Liver (tissue), 9 donors: ENCODE measurements around the gene ACSL4. TPM values are rescaled to one million over a fixed set of nuclear protein-coding genes. Genes with fewer than 3 reads are reported as not detected.

ENCODE experiments used
- DNase-seq: peaks from one replicate; pipeline ENCODE4 v3.0.0-alpha.2; 2017; ENCODE audit warnings: low spot score
- H3K27ac ChIP-seq, 2 donors: one replicate each; pipeline ENCODE4 v1.7.0; 2013; ENCODE audit warnings: inconsistent platforms in 2 of 2, low read length in 2 of 2, control low read depth in 1 of 2, low read depth in 1 of 2, mild to moderate bottlenecking in 1 of 2
- H3K27me3 ChIP-seq, 4 donors: one replicate each; pipeline versions ENCODE4 v1.6.1 to v1.7.0; 2013; ENCODE audit warnings: low read length in 3 of 4, inconsistent platforms in 1 of 4, mild to moderate bottlenecking in 1 of 4, moderate library complexity in 1 of 4; ENCODE audit not compliant: control insufficient read depth in 4 of 4, insufficient read depth in 4 of 4
- H3K36me3 ChIP-seq, 4 donors: one replicate each; pipeline versions ENCODE4 v1.6.1 to v1.7.0; 2013; ENCODE audit warnings: low read length in 3 of 4, mild to moderate bottlenecking in 3 of 4, low read depth in 1 of 4, moderate library complexity in 1 of 4; ENCODE audit not compliant: control insufficient read depth in 4 of 4, insufficient read depth in 3 of 4
- H3K4me1 ChIP-seq, 4 donors: one replicate each; pipeline versions ENCODE4 v1.6.1 to v1.7.0; 2013; ENCODE audit warnings: low read length in 3 of 4, mild to moderate bottlenecking in 3 of 4, moderate library complexity in 1 of 4; ENCODE audit not compliant: control insufficient read depth in 4 of 4, insufficient read depth in 4 of 4
- H3K4me3 ChIP-seq, 3 donors: one replicate each; pipeline versions ENCODE4 v1.6.1 to v1.7.0; 2013; ENCODE audit warnings: low read length in 3 of 3, control low read depth in 1 of 3, low read depth in 1 of 3, mild to moderate bottlenecking in 1 of 3
- H3K9ac ChIP-seq, 2 donors: one replicate each; pipeline ENCODE4 v1.7.0; 2013; ENCODE audit warnings: low read length in 2 of 2, mild to moderate bottlenecking in 2 of 2, moderate library complexity in 2 of 2, control low read depth in 1 of 2, low read depth in 1 of 2
- H3K9me3 ChIP-seq, 4 donors: one replicate each; pipeline versions ENCODE4 v1.6.1 to v1.7.0; 2013; ENCODE audit warnings: low read length in 3 of 4; ENCODE audit not compliant: control insufficient read depth in 4 of 4
- EGR1 ChIP-seq, 2 donors: IDR thresholded peaks; 2 replicates each; pipeline ENCODE4 v1.6.1; 2016 to 2018; ENCODE audit warnings: antibody characterized with exemption in 2 of 2, low read depth in 2 of 2
- FOXA1 ChIP-seq: IDR thresholded peaks from 2 replicates; pipeline ENCODE4 v1.6.1; 2016; ENCODE audit warnings: antibody characterized with exemption
- FOXA2 ChIP-seq: IDR thresholded peaks from 2 replicates; pipeline ENCODE4 v1.6.1; 2016; ENCODE audit warnings: antibody characterized with exemption
- GABPA ChIP-seq, 2 donors: IDR thresholded peaks in 1 of 2; conservative IDR thresholded peaks in 1 of 2; 2 replicates each; pipeline ENCODE4 v1.6.1; 2016; ENCODE audit warnings: antibody characterized with exemption in 2 of 2, mild to moderate bottlenecking in 1 of 2, moderate library complexity in 1 of 2
- HNF4A ChIP-seq, 2 donors: conservative IDR thresholded peaks; 2 replicates each; pipeline ENCODE4 v1.6.1; 2016; ENCODE audit warnings: antibody characterized with exemption in 2 of 2, mild to moderate bottlenecking in 2 of 2
- HNF4G ChIP-seq: IDR thresholded peaks from 2 replicates; pipeline ENCODE4 v1.6.1; 2016; ENCODE audit warnings: antibody characterized with exemption
- JUND ChIP-seq, 2 donors: IDR thresholded peaks; 2 replicates each; pipeline ENCODE4 v1.6.1; 2016; ENCODE audit warnings: antibody characterized with exemption in 2 of 2
- NR2F2 ChIP-seq: IDR thresholded peaks from 2 replicates; pipeline ENCODE4 v1.6.1; 2016; ENCODE audit warnings: antibody characterized with exemption
- RAD21 ChIP-seq, 2 donors: IDR thresholded peaks; 2 replicates each; pipeline ENCODE4 v1.6.1; 2016; ENCODE audit warnings: antibody characterized with exemption in 2 of 2, mild to moderate bottlenecking in 2 of 2
- RXRA ChIP-seq, 2 donors: IDR thresholded peaks; 2 replicates each; pipeline ENCODE4 v1.6.1; 2017 to 2018; ENCODE audit warnings: antibody characterized with exemption in 2 of 2, mild to moderate bottlenecking in 1 of 2
- SP1 ChIP-seq: IDR thresholded peaks from 2 replicates; pipeline ENCODE4 v1.6.1; 2018; ENCODE audit warnings: antibody characterized with exemption, mild to moderate bottlenecking
- TAF1 ChIP-seq: conservative IDR thresholded peaks from 2 replicates; pipeline ENCODE4 v1.6.1; 2016; ENCODE audit warnings: antibody characterized with exemption, mild to moderate bottlenecking
- YY1 ChIP-seq: IDR thresholded peaks from 2 replicates; pipeline ENCODE4 v1.6.1; 2016; ENCODE audit warnings: antibody characterized with exemption, mild to moderate bottlenecking
- WGBS: extraction: QIAGEN DNeasy Blood & Tissue Kit; methylation state at CpG from one replicate; pipeline ENCODE4 v1.1.7; 2013; 5-methylcytosine and 5-hydroxymethylcytosine counted together
- polyA plus RNA-seq, 2 donors: library from polyadenylated mRNA; stranded (reverse) in 1 of 2; unstranded in 1 of 2; fragments of 200-250 nt in 1 of 2; fragments of >200 nt in 1 of 2; fragmentation: Nextera tagmentation in 1 of 2; extraction: Ambion mirVana in 1 of 2; gene quantifications; one replicate each; pipeline versions ENCODE4 v1.2.1 to v1.2.3, GENCODE V29; 2013 to 2015
- total RNA-seq, 2 donors: library from RNA; depleted of rRNA; stranded (reverse); fragments of >200 nt; gene quantifications; one replicate each; pipeline ENCODE4 v1.2.3, GENCODE V29; 2014
- TF ChIP-seq, protein P1 (sequence below): fragments of 150-350 bp; IDR thresholded peaks from 2 replicates; pipeline ENCODE4 v1.5.1; 2017; ENCODE audit warnings: improper control_type of control experiment, low read depth, low read length; ENCODE audit not compliant: missing input control
- TF ChIP-seq, protein P2 (sequence below): IDR thresholded peaks from 2 replicates; pipeline ENCODE4 v1.6.1; 2016; ENCODE audit warnings: antibody characterized with exemption
- TF ChIP-seq, protein P3 (sequence below): IDR thresholded peaks from 2 replicates; pipeline ENCODE4 v1.6.1; 2016; ENCODE audit warnings: antibody characterized with exemption, mild to moderate bottlenecking
- TF ChIP-seq, protein P4 (sequence below): IDR thresholded peaks from 2 replicates; pipeline ENCODE4 v1.6.1; 2016; ENCODE audit warnings: antibody characterized with exemption
- TF ChIP-seq, protein P5 (sequence below): IDR thresholded peaks from 2 replicates; pipeline ENCODE4 v1.6.1; 2016; ENCODE audit warnings: antibody characterized with exemption
- donor health status: healthy.
- donor health status: healthy.
- donor health status: healthy.
- donor health status: healthy.
- donor health status: healthy.

Gene ACSL4
- total and polyA plus RNA-seq, 4 donors = 5.3 to 928 (median 20.0) TPM

DNA sequence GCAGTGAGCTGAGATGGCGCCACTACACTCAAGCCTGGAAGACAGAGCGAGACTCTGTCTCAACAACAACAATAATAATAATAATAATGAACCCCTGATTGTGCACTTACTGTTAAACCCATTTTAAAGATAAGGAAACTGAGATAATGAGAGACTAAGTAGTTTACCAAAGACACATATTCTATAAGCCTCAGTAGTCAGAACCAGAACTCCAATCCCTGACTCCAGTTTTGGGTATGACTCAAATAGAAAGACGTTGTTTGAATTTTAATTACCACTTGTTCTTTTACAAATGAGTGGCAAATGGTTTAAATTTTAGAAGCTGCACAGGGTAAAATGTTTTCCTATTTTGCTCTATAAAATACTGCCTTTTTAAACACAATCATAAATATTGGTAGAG, 37.4 kb downstream of the ACSL4 start (continued):
- TF ChIP-seq, protein P1, sequence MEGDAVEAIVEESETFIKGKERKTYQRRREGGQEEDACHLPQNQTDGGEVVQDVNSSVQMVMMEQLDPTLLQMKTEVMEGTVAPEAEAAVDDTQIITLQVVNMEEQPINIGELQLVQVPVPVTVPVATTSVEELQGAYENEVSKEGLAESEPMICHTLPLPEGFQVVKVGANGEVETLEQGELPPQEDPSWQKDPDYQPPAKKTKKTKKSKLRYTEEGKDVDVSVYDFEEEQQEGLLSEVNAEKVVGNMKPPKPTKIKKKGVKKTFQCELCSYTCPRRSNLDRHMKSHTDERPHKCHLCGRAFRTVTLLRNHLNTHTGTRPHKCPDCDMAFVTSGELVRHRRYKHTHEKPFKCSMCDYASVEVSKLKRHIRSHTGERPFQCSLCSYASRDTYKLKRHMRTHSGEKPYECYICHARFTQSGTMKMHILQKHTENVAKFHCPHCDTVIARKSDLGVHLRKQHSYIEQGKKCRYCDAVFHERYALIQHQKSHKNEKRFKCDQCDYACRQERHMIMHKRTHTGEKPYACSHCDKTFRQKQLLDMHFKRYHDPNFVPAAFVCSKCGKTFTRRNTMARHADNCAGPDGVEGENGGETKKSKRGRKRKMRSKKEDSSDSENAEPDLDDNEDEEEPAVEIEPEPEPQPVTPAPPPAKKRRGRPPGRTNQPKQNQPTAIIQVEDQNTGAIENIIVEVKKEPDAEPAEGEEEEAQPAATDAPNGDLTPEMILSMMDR = no peak
- no peak for TF ChIP-seq NR2F2
- TF ChIP-seq JUND (IDR thresholded peaks at IDR 0.05) = no peak
- no peak for TF ChIP-seq HNF4A (conservative IDR thresholded peaks at IDR 0.05)

DNA sequence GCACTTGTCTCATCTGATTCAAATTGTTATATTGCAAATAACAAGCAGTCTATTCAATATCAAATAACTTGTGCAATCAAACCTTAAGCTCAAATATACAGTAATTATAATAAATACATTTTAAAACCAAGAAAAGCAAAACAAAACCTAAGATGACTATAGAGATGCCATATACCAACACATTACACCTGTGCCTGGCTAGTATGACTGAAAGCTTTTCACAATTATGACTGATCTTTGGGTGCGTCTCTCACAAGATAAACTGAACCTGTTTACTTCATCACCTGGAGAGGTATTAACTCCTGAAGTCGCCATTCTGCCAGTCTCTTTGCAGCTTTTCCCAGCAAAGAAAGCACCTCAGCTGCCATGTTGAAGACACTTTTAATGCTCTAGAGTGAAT, 41.3 kb downstream of the ACSL4 start:
- TF ChIP-seq EGR1 (IDR thresholded peaks at IDR 0.05; ENCODE audit: low read depth in 2 of 2) = no peak
- TF ChIP-seq TAF1 = no peak
- TF ChIP-seq, protein P2, sequence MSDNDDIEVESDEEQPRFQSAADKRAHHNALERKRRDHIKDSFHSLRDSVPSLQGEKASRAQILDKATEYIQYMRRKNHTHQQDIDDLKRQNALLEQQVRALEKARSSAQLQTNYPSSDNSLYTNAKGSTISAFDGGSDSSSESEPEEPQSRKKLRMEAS = no peak
- TF ChIP-seq, protein P3, sequence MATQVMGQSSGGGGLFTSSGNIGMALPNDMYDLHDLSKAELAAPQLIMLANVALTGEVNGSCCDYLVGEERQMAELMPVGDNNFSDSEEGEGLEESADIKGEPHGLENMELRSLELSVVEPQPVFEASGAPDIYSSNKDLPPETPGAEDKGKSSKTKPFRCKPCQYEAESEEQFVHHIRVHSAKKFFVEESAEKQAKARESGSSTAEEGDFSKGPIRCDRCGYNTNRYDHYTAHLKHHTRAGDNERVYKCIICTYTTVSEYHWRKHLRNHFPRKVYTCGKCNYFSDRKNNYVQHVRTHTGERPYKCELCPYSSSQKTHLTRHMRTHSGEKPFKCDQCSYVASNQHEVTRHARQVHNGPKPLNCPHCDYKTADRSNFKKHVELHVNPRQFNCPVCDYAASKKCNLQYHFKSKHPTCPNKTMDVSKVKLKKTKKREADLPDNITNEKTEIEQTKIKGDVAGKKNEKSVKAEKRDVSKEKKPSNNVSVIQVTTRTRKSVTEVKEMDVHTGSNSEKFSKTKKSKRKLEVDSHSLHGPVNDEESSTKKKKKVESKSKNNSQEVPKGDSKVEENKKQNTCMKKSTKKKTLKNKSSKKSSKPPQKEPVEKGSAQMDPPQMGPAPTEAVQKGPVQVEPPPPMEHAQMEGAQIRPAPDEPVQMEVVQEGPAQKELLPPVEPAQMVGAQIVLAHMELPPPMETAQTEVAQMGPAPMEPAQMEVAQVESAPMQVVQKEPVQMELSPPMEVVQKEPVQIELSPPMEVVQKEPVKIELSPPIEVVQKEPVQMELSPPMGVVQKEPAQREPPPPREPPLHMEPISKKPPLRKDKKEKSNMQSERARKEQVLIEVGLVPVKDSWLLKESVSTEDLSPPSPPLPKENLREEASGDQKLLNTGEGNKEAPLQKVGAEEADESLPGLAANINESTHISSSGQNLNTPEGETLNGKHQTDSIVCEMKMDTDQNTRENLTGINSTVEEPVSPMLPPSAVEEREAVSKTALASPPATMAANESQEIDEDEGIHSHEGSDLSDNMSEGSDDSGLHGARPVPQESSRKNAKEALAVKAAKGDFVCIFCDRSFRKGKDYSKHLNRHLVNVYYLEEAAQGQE = no peak
- no peak for TF ChIP-seq FOXA1
- TF ChIP-seq RAD21 (IDR thresholded peaks at IDR 0.05) = no peak
- no peak for TF ChIP-seq NR2F2
- no peak for TF ChIP-seq SP1
- TF ChIP-seq FOXA2 = no peak
- no peak for TF ChIP-seq JUND (IDR thresholded peaks at IDR 0.05)
- TF ChIP-seq, protein P1 = no peak
- no peak for TF ChIP-seq YY1
- TF ChIP-seq, protein P4, sequence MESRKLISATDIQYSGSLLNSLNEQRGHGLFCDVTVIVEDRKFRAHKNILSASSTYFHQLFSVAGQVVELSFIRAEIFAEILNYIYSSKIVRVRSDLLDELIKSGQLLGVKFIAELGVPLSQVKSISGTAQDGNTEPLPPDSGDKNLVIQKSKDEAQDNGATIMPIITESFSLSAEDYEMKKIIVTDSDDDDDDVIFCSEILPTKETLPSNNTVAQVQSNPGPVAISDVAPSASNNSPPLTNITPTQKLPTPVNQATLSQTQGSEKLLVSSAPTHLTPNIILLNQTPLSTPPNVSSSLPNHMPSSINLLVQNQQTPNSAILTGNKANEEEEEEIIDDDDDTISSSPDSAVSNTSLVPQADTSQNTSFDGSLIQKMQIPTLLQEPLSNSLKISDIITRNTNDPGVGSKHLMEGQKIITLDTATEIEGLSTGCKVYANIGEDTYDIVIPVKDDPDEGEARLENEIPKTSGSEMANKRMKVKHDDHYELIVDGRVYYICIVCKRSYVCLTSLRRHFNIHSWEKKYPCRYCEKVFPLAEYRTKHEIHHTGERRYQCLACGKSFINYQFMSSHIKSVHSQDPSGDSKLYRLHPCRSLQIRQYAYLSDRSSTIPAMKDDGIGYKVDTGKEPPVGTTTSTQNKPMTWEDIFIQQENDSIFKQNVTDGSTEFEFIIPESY = no peak
- TF ChIP-seq RXRA (IDR thresholded peaks at IDR 0.05) = no peak
- TF ChIP-seq HNF4G = no peak
- TF ChIP-seq, protein P5, sequence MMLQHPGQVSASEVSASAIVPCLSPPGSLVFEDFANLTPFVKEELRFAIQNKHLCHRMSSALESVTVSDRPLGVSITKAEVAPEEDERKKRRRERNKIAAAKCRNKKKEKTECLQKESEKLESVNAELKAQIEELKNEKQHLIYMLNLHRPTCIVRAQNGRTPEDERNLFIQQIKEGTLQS = no peak
- TF ChIP-seq GABPA (IDR thresholded peaks at IDR 0.05 in 1 of 2, conservative IDR thresholded peaks at IDR 0.05 in 1 of 2) = no peak
- no peak for TF ChIP-seq HNF4A (conservative IDR thresholded peaks at IDR 0.05)
- Histone ChIP-seq H3K9me3 (no peaks in the 10 kb centered on the region), H3K27ac (no peak overlapping the region), H3K4me3 (no peak overlapping the region), H3K27me3 (peaks cover 0 to 2% (median 0%) of the 10 kb centered on the region in 4 donors), H3K36me3 (no peaks in the 10 kb centered on the region), H3K9ac (no peak overlapping the region), H3K4me1 (no peaks in the 10 kb centered on the region)
- no peak for DNase-seq
- WGBS = 83% methylated on average over 2 of the region's 2 CpGs
